NT2/D1 (cell line): ENCODE measurements around the gene CFAP107.

Source experiments
- DNase-seq: peaks from one replicate; pipeline ENCODE4 v3.0.0-alpha.2; 2011; ENCODE audit warnings: low read depth, low spot score
- H3K27me3 ChIP-seq: 2 replicates; pipeline ENCODE4 v1.6.0; 2011; ENCODE audit warnings: mild to moderate bottlenecking; ENCODE audit not compliant: insufficient read length, insufficient read depth
- H3K36me3 ChIP-seq: 2 replicates; pipeline ENCODE4 v1.6.1; 2011; ENCODE audit warnings: mild to moderate bottlenecking, low read length, mixed read lengths; ENCODE audit not compliant: insufficient read depth, insufficient read length
- H3K4me1 ChIP-seq: 2 replicates; pipeline ENCODE4 v1.5.1; 2011; ENCODE audit not compliant: insufficient read depth, insufficient read length
- H3K4me3 ChIP-seq: 2 replicates; pipeline ENCODE4 v1.5.1; 2011; ENCODE audit warnings: low read depth; ENCODE audit not compliant: insufficient read length
- H3K9ac ChIP-seq: 2 replicates; pipeline ENCODE4 v1.6.0; 2011; ENCODE audit warnings: low read depth; ENCODE audit not compliant: insufficient read length
- H3K9me3 ChIP-seq: 2 replicates; pipeline ENCODE4 v1.5.1; 2011; ENCODE audit warnings: mild to moderate bottlenecking, low read length; ENCODE audit not compliant: insufficient read depth
- SUZ12 ChIP-seq: IDR thresholded peaks from 2 replicates; pipeline ENCODE4 v1.6.1; 2011; ENCODE audit not compliant: insufficient read length, insufficient read depth; ENCODE audit errors: extremely low read depth
- YY1 ChIP-seq: IDR thresholded peaks from 2 replicates; pipeline ENCODE4 v1.6.1; 2011; ENCODE audit not compliant: insufficient read length, insufficient read depth
- ZNF274 ChIP-seq: IDR thresholded peaks from 2 replicates; pipeline ENCODE4 v1.6.1; 2011; ENCODE audit warnings: mild to moderate bottlenecking, low read depth, low read length

Gene CFAP107

DNA sequence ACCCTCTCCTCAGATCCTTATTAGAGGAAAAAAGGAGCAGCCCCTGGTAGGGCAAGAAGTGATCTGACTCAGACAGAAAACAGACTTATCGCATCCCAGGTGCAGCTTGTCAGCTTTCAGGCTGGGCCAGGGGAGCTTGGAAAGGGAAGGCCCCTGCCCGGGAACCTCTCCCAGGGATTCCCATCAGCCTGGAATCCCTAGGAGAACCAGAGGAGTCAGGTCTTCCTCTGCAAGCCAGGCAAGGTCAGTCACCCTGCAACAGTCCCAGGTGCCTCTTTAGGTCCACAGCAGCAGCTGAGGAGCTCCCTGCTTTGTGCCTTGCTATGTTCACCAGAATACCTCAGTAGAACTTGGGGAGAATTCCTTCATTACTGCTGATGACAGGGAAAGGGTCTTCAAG lies 24.6 kb downstream of the CFAP107 start:
- no peak for DNase-seq
- Histone ChIP-seq H3K27me3 (no peaks in the 10 kb centered on the region), H3K4me3 (no peak overlapping the region), H3K36me3 (no peaks in the 10 kb centered on the region), H3K4me1 (no peaks in the 10 kb centered on the region), H3K9ac (no peak overlapping the region), H3K9me3 (no peaks in the 10 kb centered on the region)
- TF ChIP-seq YY1 (no peak), ZNF274 (no peak), SUZ12 (no peak)

- TF ChIP-seq YY1, result no peak
- no peak for TF ChIP-seq SUZ12
- TF ChIP-seq ZNF274, result no peak
- no peak overlapping the region for H3K4me3 ChIP-seq
- no peaks in the 10 kb centered on the region for H3K27me3 ChIP-seq
Observed at GRCh38 chr1:12771186-12771585, 25.2 kb downstream of the CFAP107 start.

GRCh38 chr1:12772520-12772919 lies 26.5 kb downstream of the CFAP107 start:
- Histone ChIP-seq H3K9me3 (no peaks in the 10 kb centered on the region), H3K9ac (no peak overlapping the region), H3K4me1 (no peaks in the 10 kb centered on the region), H3K36me3 (no peaks in the 10 kb centered on the region), H3K27me3 (no peaks in the 10 kb centered on the region), H3K4me3 (no peak overlapping the region)
- TF ChIP-seq SUZ12, result no peak
- no peak for TF ChIP-seq ZNF274
- no peak for TF ChIP-seq YY1
- no peak for DNase-seq

More at GRCh38 chr1:12771186-12771585, 25.2 kb downstream of the CFAP107 start:
- Histone ChIP-seq H3K9ac (no peak overlapping the region), H3K36me3 (no peaks in the 10 kb centered on the region), H3K4me1 (no peaks in the 10 kb centered on the region), H3K9me3 (no peaks in the 10 kb centered on the region)
- no peak for DNase-seq

DNA sequence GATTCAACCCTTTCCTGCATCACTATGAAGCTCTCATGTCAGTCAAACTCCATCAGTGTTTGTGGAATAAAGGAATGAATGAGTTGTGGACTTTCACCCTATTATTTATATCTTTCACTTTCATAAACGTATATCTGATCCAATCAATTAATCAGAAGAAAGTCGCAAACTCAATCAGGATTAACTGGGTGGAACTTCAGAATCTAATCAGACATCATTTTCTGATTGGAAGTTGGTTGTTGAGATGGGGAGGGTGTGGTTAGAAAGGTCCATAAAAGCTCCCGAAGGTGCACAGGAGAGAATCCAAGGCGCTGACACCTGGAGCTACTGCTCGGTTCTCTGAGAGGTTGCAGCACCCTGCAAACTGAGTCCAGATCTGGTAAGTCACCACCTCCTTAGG lies 27.4 kb downstream of the CFAP107 start, which contains the start of gene PRAMEF12:
TSS of gene PRAMEF12 (plus strand) at position 301 of the 400 bp plus-strand sequence. CDS start 1,130 bp downstream, outside the sequence.
- Histone ChIP-seq H3K36me3 (no peaks in the 10 kb centered on the region), H3K9ac (no peak within 1 kb of the TSS), H3K4me1 (no peaks in the 10 kb centered on the region), H3K27me3 (no peaks in the 10 kb centered on the region), H3K4me3 (no peak within 1 kb of the TSS), H3K9me3 (no peaks in the 10 kb centered on the region)
- no peak for DNase-seq
- no peak for TF ChIP-seq ZNF274
- TF ChIP-seq YY1, result no peak
- TF ChIP-seq SUZ12, result no peak

DNA sequence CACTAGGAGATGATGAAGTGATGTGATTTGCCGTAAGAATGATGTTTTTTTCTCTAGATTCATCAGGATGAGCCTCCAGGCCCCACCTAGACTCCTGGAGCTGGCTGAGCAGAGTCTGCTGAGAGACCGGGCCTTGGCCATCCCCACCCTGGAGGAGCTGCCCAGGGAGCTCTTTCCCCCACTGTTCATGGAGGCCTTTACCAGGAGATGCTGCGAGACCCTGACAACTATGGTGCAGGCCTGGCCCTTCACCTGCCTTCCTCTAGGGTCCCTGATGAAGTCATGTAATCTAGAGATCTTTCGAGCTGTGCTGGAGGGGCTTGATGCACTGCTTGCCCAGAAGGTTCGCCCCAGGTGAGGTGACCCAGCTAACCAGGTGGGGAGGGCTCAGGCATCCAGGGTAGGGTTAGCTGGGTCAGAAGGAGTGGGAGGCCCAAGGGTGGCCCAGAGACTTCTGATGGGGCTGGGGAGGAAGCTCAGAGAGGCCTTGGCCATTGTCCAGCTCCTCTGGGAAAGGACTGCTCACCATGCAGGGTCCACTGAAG lies 28.9 kb downstream of the CFAP107 start:
- no peaks in the 10 kb centered on the region for H3K9me3 ChIP-seq
- no peak for DNase-seq
- no peaks in the 10 kb centered on the region for H3K36me3 ChIP-seq
- no peak overlapping the region for H3K4me3 ChIP-seq
- no peaks in the 10 kb centered on the region for H3K27me3 ChIP-seq
- H3K9ac ChIP-seq, result no peak overlapping the region
- no peaks in the 10 kb centered on the region for H3K4me1 ChIP-seq
- TF ChIP-seq ZNF274 (no peak), YY1 (no peak), SUZ12 (no peak)

DNA sequence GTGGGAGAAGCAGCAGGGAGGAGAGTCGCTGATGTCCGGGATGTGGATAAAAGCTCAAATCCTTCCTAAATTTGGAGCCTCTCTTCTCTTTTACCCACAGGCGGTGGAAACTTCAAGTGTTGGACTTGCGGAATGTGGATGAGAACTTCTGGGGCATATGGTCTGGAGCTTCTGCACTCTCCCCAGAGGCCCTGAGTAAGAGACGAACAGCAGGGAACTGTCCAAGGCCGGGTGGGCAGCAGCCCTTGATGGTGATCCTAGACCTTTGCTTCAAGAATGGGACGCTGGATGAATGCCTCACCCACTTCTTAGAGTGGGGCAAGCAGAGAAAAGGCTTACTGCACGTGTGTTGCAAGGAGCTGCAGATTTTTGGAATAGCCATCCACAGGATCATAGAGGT lies 29.4 kb downstream of the CFAP107 start:
- H3K27me3 ChIP-seq, result no peaks in the 10 kb centered on the region
- no peak for DNase-seq
- TF ChIP-seq ZNF274 (no peak), YY1 (no peak), SUZ12 (no peak)

DNA sequence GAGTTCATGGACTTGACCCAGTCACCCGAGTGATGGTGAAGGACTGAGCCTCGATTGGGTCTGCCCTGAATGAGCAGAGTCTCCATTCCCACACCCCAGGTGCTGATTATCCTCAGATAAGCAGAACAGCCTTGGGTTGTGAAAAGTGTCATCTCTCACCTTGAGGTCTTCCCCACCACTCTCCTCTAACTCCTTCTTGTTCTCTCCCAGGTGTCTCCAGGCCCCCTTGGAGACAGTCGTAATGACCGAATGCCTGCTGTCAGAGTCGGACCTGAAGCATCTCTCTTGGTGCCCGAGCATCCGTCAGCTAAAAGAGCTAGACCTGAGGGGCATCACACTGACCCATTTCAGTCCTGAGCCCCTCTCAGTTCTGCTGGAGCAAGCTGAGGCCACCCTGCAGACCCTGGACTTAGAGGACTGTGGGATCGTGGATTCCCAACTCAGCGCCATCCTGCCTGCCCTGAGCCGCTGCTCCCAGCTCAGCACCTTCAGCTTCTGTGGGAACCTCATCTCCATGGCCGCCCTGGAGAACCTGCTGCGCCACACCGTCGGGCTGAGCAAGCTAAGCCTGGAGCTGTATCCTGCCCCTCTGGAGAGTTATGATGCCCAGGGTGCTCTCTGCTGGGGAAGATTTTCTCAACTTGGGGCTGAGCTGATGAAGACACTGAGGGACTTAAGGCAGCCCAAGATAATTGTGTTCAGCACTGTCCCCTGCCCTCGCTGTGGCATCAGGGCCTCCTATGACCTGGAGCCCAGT lies 31.0 kb downstream of the CFAP107 start:
- Histone ChIP-seq H3K4me3 (no peak overlapping the region), H3K36me3 (no peaks in the 10 kb centered on the region), H3K4me1 (no peaks in the 10 kb centered on the region), H3K9ac (no peak overlapping the region), H3K9me3 (no peaks in the 10 kb centered on the region), H3K27me3 (no peaks in the 10 kb centered on the region)
- TF ChIP-seq SUZ12, result no peak
- no peak for TF ChIP-seq YY1
- no peak for TF ChIP-seq ZNF274
- no peak for DNase-seq

More for the DNA sequence above, 29.4 kb downstream of the CFAP107 start:
- H3K4me1 ChIP-seq, result no peaks in the 10 kb centered on the region
- H3K9ac ChIP-seq, result no peak overlapping the region
- H3K4me3 ChIP-seq, result no peak overlapping the region
- H3K36me3 ChIP-seq, result no peaks in the 10 kb centered on the region
- H3K9me3 ChIP-seq, result no peaks in the 10 kb centered on the region
